ENCODE measurements around the gene RIT1.

RIT1 gene

GRCh38 chr1:155873860-155874259, 37.3 kb downstream of the RIT1 start:
- no peak overlapping the region for H3K4me3 ChIP-seq (ENCODE audit: low read length)
- no peak overlapping the region for H3K4me2 ChIP-seq (ENCODE audit: low read length)
- no peaks in the 10 kb centered on the region for H3K9me3 ChIP-seq (ENCODE audit: control insufficient read depth, insufficient read depth, low read length)
- no peaks in the 10 kb centered on the region for H3K27me3 ChIP-seq (ENCODE audit: control insufficient read depth, low read length)
- H3K36me3 ChIP-seq (ENCODE audit: control insufficient read depth, low read length): peaks cover 14% of the 10 kb centered on the region; the same call in 1 of the 2 replicates
- no peaks in the 10 kb centered on the region for H3K79me2 ChIP-seq (ENCODE audit: control insufficient read depth, low read length)
- H3K27ac ChIP-seq (ENCODE audit: low read depth, low read length): no peak overlapping the region
- H4K20me1 ChIP-seq (ENCODE audit: control insufficient read depth, insufficient read depth, low read depth, low read length): no peaks in the 10 kb centered on the region
- no peaks in the 10 kb centered on the region for H3F3A ChIP-seq (ENCODE audit: control insufficient read depth, insufficient read depth)
- TF ChIP-seq EZH2phosphoT487 (IDR thresholded peaks at IDR 0.05; ENCODE audit: borderline replicate concordance, low read length): no peak
- no peak for TF ChIP-seq CTCF (IDR thresholded peaks at IDR 0.05; ENCODE audit: low read depth, low read length, poor library complexity, severe bottlenecking)
- H3K9me2 ChIP-seq (replicated peaks; ENCODE audit: control insufficient read depth, low read length): no peaks in the 10 kb centered on the region
- peaks cover 8% of the 10 kb centered on the region for H3K4me1 ChIP-seq (ENCODE audit: control insufficient read depth, low read length)

GRCh38 chr1:155872527-155872926, 38.6 kb downstream of the RIT1 start:
- Histone ChIP-seq H3K36me3 (ENCODE audit: control insufficient read depth, low read length) (peaks cover 19% of the 10 kb centered on the region; the same call in 1 of the 2 replicates), H3K4me3 (ENCODE audit: low read length) (no peak overlapping the region), H3K4me2 (ENCODE audit: low read length) (no peak overlapping the region), H3F3A (ENCODE audit: control insufficient read depth, insufficient read depth) (no peaks in the 10 kb centered on the region), H3K9me3 (ENCODE audit: control insufficient read depth, insufficient read depth, low read length) (no peaks in the 10 kb centered on the region), H3K9me2 (replicated peaks; ENCODE audit: control insufficient read depth, low read length) (no peaks in the 10 kb centered on the region), H3K27me3 (ENCODE audit: control insufficient read depth, low read length) (no peaks in the 10 kb centered on the region), H3K4me1 (ENCODE audit: control insufficient read depth, low read length) (peaks cover 8% of the 10 kb centered on the region), H4K20me1 (ENCODE audit: control insufficient read depth, insufficient read depth, low read depth, low read length) (no peaks in the 10 kb centered on the region), H3K27ac (ENCODE audit: low read depth, low read length) (no peak overlapping the region), H3K79me2 (ENCODE audit: control insufficient read depth, low read length) (0 out of 2 replicates have a peak, but pooled peaks cover 3% of the 10 kb centered on the region)
- TF ChIP-seq EZH2phosphoT487 (IDR thresholded peaks at IDR 0.05; ENCODE audit: borderline replicate concordance, low read length): no peak
- TF ChIP-seq CTCF (IDR thresholded peaks at IDR 0.05; ENCODE audit: low read depth, low read length, poor library complexity, severe bottlenecking): no peak

GRCh38 chr1:155871390-155871789, 39.8 kb downstream of the RIT1 start:
- Histone ChIP-seq H3K27ac (ENCODE audit: low read depth, low read length) (no peak overlapping the region), H3K4me2 (ENCODE audit: low read length) (no peak overlapping the region), H4K20me1 (ENCODE audit: control insufficient read depth, insufficient read depth, low read depth, low read length) (no peaks in the 10 kb centered on the region), H3K36me3 (ENCODE audit: control insufficient read depth, low read length) (peaks cover 19% of the 10 kb centered on the region; the same call in 1 of the 2 replicates), H3K4me1 (ENCODE audit: control insufficient read depth, low read length) (peaks cover 8% of the 10 kb centered on the region), H3K79me2 (ENCODE audit: control insufficient read depth, low read length) (0 out of 2 replicates have a peak, but pooled peaks cover 3% of the 10 kb centered on the region), H3K9me3 (ENCODE audit: control insufficient read depth, insufficient read depth, low read length) (no peaks in the 10 kb centered on the region), H3K9me2 (replicated peaks; ENCODE audit: control insufficient read depth, low read length) (no peaks in the 10 kb centered on the region), H3K27me3 (ENCODE audit: control insufficient read depth, low read length) (no peaks in the 10 kb centered on the region), H3K4me3 (ENCODE audit: low read length) (no peak overlapping the region), H3F3A (ENCODE audit: control insufficient read depth, insufficient read depth) (no peaks in the 10 kb centered on the region)
- TF ChIP-seq EZH2phosphoT487 (IDR thresholded peaks at IDR 0.05; ENCODE audit: borderline replicate concordance, low read length): no peak

- Histone ChIP-seq H3K9me2 (replicated peaks; ENCODE audit: control insufficient read depth, low read length) (no peaks in the 10 kb centered on the region), H4K20me1 (ENCODE audit: control insufficient read depth, insufficient read depth, low read depth, low read length) (no peaks in the 10 kb centered on the region), H3K4me2 (ENCODE audit: low read length) (no peak overlapping the region), H3K36me3 (ENCODE audit: control insufficient read depth, low read length) (peaks cover 19% of the 10 kb centered on the region; the same call in 1 of the 2 replicates), H3K27ac (ENCODE audit: low read depth, low read length) (no peak overlapping the region), H3K4me1 (ENCODE audit: control insufficient read depth, low read length) (no peaks in the 10 kb centered on the region), H3K79me2 (ENCODE audit: control insufficient read depth, low read length) (peaks cover 7% of the 10 kb centered on the region), H3F3A (ENCODE audit: control insufficient read depth, insufficient read depth) (no peaks in the 10 kb centered on the region), H3K27me3 (ENCODE audit: control insufficient read depth, low read length) (no peaks in the 10 kb centered on the region), H3K4me3 (ENCODE audit: low read length) (no peak overlapping the region), H3K9me3 (ENCODE audit: control insufficient read depth, insufficient read depth, low read length) (no peaks in the 10 kb centered on the region)
- TF ChIP-seq CTCF (IDR thresholded peaks at IDR 0.05; ENCODE audit: low read depth, low read length, poor library complexity, severe bottlenecking) (no peak), EZH2phosphoT487 (IDR thresholded peaks at IDR 0.05; ENCODE audit: borderline replicate concordance, low read length) (no peak)
These were observed 43.4 kb downstream of the RIT1 start for GRCh38 chr1:155867766-155868165.

All from DOHH2 (cell line).